ENCODE results near the gene GOLM1.
"Not testable (repeated sequence)": the region's sequence is repeated elsewhere in the genome, so short reads cannot be mapped to it uniquely, and the experiment has no call there.

Gene GOLM1

DNA sequence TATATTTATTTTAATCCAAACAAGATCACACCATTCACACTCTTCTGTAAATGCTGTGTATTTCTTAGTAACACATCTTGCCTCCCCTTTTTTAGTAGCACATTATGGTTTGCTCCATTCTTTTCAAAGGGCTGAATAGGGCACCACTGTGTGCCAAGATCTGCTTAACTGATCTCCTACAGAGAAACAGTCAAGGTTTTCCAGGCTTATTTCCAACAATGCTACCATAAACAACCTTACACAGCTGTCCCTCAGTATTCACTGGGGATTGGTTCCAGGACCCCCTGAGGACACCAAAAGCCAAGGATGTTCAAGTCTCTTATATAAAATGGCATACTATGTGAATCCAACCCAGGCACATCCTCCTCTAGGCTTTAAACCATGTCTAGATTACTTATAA lies 16.5 kb downstream of the GOLM1 start:
- no peak for DNase-seq (ENCODE audit: low spot score)

DNA sequence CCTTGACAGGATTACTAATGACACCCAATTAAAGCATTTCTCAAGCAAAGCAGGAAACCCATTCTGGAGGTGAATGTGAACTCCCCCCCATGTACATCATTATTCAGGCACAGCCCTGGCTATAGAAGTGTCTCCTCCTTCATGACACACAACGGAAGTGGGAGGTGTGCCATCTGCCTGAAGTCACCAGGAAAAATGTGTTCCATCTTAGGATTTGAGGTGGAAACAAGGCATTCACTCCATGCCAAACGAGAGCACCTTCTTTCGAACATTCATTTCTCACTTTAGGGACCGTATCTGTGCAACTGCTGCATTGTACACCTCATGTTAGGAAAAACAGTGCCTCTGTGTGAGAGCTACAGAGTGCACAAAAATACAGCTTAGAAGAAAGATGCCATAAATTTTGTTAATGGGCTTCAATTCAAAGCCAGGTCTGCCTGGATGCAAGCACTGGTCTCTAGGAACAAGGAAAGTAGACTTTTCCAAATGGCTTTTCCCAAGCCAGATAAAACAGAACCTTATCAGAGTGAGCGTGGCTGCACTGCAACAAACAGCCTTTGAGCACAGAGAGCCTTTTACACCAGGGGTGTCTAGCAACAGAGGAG lies 19.4 kb downstream of the GOLM1 start:
- no peak for DNase-seq (ENCODE audit: low spot score)

DNA sequence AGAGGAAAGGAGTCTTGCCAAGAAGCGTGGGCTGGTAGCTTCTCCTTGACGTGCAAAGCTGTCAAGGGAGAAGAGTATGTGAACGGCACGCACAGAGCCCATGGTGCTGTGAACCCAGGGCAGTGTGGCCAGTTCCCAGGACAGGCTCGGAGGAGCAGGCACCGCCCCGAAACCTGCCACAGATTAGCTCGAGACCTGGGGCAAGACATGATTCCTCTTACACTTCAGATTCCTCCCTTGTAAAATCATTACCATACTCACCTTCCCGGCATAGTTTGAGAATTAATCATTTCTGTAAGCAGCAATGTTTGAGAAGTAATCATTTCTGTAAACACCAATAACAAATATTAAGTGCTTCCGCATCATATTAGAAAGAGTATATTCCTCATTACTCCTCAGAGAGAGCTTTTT lies 19.9 kb downstream of the GOLM1 start:
- DNase-seq (ENCODE audit: low spot score), result no peak

DNA sequence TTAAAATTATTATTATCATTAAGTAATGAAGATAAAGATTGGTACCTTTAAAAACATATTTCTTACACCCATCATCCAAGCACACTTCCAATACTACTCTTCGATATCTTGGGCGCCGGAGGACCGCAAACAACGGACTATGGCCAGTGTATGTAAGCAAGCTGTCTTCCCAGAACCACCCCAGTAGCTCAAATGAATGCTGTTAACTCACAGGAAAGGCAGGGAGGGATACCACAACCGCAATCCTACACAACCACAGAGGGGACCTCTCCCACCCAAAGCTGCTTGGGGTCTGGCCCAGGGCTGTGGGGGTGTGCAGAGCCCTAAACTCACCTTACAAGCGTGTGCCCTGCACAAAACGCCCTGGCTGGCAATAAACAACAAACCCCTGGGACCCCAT lies 20.6 kb downstream of the GOLM1 start:
- DNase-seq (ENCODE audit: low spot score), result no peak

DNA sequence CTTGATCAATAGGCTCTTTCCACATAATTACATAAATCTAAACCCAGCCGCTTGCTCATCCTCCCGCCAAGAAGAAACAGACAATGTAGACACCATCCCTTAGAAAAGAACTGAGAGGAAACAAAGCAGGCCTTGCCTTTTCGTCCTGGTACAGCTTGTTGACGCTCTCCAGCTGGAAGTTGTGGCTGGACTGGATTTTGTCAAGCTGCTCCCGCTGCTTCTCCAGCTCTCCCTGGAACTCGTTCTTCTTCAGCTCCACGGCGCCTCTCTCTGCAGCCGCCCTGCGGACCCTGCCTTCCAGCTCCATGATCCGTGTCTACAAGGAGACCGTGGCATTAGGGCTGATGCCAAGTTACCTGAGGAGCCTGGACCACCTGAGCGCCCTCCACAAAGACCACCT lies 22.1 kb downstream of the GOLM1 start:
- DNase-seq (ENCODE audit: low spot score), result no peak

DNA sequence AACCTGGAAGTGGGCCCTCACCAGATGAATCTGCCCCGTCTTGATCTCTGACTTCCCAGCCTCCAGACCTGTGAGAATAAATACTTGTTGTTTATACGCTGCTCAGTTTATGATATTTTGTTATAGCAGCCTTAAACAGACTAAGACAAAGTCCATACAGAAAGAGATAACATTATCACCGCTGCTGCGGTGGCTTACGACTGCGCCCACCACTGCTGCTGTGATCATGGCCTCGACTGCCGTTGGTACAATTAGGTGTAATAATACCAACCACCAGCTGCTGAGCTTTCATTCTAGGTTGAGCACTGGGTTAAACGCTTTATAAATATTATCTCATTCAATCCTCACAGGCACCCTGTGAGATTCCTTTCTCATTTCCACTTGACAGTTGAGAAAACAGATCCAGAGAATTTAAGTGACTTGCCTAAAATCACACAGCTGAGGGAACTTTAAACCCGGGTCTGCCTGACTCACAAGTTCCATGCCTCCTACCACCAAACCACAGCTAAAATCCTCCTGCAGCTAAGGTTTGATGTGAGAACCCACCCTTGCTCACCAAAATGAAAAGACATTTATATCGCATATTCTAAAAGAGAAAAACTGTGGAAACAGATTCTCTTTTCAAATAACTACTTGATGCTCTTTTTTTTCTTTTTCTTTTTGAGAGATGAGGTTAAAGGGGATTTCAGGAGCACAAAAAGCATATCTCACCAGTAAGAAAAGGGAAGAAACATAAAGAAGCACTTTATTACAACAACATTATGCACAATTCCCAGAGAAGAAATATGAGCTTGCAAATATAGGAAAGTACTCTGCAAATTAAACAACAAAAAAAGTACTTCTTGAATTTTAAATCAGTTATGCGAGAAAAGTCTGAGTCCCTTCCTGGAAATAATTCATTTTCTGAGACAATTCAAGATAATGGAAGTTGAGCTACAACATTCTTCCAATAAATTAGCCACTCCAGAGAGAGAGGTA lies 23.9 kb downstream of the GOLM1 start:
- DNase-seq (ENCODE audit: low spot score), result no peak

DNA sequence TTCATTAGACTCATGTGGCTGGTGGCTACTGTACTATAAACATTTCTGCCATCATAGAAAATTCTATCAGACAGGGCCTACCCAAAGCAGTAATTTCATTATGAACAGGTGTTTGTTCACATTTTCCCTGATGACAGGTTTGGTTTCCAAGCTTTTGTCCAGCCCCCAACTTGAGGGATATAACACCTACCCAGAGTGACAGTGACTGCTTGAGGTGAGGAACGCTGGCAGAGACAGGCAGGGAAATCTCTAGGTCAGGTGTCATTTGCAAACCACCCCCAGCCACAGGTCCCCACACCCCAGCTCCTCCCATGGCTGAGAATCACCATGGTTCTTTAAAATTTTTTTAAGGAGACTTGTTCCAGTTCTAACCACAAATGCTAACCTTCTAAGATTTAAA lies 25.5 kb downstream of the GOLM1 start:
- DNase-seq (ENCODE audit: low spot score), result no peak

DNA sequence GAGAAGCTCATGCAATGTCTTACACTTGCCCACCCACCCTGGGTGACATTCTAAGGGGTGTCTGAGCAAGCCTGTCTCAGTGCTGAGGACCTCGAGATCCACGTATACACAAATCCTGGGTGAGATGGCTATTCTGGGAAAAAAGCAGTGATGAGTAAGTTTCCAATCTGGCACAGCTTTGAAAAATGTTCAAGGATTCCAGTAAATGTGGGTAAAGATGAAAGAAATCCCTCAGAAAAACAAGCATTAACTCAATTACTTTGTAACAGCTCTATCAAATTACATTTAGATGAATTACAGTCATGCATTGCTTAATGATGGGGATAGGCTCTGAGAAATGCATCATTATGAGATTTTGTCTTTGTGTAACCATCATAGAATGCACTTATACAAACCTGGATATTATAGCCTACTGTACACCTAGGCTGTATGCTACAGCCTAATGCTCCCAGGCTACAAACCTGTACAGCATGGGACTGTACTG lies 26.9 kb downstream of the GOLM1 start:
- DNase-seq (ENCODE audit: low spot score), result no peak

DNA sequence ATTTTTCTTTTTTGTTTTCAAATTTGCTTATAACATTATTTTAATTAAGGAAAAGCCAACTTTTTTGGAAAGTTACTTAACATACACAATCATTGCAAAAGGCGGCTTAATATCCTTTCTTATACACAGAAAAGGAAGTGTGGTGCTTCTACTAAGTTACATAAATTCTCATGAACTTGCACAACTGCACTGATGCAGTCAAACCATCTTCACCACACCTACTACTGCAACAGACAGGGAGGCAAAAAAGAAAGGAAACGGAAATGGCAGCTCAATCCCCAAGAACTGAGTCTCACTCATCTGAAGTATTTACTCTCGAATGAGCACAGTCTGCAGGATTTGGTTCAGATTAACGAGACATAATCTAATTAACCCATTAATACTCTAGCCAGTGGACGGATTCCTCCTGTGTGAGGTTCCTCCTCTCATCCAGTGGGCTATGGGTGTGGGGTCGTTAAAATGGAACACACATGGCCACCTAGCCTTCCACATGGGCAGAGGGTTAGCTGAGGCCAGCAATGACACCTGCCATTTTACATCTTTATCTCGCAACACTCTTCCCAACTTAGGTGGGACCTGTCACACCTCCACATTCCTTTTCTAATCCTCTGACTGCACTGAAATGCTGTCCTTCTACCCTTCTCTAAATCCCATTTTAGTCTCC lies 30.0 kb downstream of the GOLM1 start:
- DNase-seq (ENCODE audit: low spot score), result no peak

DNA sequence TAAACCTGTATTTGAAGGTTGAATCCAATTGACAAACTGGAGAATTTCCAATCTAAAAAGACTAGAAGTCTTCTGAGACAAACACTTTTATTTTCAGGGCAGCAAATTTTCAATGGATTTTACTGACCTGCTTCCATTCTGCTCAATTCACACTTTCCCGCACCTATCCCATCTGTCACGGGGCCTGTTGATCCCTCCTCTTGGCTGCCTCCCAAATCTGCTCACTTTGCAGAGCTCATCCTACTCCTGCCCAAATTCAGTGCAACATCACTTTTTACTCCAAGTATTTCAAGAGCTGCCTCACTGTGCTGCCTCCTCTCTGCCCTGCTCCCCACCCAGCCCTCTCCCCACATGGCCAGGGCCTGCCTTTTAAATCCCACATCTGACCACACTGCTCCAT lies 35.1 kb downstream of the GOLM1 start:
- DNase-seq (ENCODE audit: low spot score), result no peak

DNA sequence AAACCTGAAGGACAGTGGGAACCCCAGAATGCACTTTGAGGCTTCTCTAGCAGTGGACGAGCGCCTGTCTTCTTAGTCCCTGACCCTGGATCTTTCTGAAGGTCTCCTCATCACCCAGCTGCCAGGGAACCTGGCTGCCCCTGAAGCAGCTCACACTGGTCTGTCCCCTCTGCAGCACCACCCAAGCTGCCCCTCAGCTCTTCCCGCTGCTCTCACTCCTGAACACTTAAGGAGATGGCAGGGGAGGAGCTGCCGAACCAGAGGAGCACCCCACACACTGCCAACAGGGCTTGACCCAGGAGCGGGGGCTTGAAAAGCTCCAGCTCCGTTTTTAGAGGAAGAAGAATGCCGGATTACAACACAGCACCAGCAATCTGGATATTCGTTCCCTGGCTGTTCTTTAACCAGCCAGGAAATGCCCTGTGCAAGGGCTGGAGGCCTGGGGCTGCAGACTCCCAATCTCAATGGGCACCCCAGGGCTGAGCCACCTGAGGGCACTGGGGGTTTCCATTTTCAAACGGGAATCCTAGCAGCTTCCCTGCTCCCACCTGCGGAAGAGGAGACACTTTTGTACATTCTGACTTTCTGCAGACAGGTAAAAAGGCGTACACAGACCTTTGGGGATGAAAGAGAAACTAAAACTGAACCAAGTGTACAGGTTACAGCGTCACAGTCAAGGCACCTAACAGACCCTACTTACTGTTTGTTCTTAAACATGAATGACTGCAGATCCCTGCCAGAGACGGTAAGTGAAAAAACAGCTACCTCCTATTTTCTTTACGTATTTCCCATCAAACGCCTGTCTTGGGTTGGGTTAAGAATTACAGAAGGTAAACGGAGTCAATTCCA lies 36.3 kb downstream of the GOLM1 start:
- DNase-seq (ENCODE audit: low spot score), result no peak

DNA sequence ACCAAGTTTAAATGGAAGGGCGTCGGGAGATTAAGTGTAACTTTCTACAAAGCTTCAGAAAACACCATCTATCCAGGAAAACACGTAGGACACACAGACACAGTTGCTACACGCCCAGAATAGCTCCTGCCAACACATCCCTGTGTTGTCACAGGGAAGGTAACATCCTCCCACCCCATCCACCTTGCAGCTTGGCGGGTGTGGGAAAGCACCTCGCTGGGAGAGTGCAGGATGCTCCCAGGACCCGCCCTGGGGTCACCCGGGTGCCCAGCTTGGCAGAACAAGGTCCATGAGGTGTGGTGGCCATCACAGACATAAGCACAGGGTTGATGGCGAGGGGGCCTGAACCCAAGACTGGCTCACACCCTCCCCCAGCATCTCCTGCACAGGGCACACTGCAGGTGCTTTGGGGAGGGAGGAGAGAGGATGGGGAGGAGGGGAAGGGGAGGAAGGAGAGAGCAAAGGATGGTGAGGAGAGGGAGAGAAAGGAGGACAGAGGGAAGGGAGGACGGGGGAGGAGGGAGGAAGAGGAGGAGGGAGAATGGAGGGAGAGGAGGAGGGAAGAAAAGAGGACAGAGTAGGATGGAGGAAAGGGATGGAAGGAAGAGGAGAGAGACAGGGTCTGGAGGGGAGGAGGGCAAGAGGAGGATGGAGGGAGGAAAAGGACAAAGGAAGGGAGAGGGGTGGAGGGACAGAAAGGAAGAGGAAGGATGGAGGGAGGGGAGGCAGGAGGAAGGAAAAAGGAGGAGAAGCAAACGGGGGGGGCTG lies 37.2 kb downstream of the GOLM1 start:
- no peak for DNase-seq (ENCODE audit: low spot score)

DNA sequence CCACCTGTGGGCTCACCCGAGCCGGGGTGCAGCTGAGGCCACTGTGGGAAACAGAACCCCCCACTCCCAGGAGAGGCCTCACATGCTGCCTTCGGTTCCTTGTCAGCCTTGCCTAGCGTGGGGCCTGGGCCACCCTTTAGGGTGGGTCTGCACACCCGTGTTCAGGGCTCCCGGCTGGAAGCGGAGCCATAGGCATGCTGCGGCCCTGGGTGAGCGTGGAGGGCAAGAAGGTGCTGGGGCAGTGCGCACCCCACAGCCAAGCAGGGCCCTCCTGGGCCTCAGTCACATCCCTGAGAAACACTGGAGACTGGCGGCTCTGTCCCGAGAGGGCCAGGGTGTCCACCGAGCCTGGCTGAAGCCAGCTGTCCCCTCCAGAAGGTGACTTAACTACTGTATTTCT lies 41.9 kb downstream of the GOLM1 start:
- DNase-seq (ENCODE audit: low spot score), result no peak

DNA sequence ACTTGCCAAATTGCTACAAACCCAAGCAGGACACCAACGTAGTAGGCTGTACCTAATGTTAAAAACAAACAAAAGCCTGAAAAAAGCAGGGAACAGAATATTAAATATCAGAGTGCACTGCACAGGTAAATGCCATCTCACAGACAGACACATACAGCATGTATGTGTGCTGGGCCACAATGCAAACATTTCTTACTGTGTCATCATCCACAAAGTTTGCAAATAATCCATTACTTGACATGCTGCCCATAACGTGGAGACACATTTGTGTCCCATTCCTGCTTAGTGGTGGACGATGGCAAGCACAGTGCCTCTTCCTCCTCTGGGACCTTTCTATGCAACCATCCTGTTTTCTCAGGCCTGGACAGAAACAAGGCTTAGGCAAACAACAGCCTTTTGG lies 44.7 kb downstream of the GOLM1 start:
- no peak for DNase-seq (ENCODE audit: low spot score)

DNA sequence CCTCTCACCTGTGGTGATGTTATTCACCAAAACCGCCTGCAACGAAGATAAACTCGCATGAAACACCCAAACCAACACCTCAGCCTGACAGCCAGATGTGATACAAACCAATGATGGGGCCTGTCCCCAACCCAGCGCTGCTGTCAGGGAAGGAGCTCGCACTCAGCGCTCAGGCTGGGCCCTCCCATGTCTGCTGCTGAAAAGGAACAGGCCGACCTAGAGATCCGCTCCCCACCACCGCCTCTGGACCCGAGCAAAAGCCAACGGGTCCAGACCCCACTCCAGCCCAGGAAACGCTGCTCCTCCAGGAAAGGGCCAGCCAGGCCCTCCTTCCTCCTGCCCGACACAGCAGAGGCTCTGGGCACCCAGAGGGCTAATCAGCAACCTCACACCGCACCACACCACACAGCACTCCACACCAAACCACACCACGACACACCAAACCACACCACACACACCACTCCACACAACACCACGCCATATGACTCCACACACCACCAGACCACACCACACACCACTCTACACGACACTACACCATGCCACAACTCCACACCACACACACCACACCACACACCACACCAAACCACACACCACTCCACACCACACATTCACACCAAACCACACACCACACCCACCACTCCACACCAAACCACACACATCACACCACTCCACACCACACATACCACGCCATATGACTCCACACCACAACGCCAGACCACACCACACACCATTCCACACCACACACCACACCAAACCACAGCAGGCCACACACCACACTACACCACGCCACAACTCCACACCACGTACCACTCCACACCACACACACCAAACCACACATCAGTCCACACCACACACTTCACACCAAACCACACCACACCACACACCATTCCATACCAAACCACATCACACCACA lies 46.5 kb downstream of the GOLM1 start:
- no peak for DNase-seq (ENCODE audit: low spot score)

DNA sequence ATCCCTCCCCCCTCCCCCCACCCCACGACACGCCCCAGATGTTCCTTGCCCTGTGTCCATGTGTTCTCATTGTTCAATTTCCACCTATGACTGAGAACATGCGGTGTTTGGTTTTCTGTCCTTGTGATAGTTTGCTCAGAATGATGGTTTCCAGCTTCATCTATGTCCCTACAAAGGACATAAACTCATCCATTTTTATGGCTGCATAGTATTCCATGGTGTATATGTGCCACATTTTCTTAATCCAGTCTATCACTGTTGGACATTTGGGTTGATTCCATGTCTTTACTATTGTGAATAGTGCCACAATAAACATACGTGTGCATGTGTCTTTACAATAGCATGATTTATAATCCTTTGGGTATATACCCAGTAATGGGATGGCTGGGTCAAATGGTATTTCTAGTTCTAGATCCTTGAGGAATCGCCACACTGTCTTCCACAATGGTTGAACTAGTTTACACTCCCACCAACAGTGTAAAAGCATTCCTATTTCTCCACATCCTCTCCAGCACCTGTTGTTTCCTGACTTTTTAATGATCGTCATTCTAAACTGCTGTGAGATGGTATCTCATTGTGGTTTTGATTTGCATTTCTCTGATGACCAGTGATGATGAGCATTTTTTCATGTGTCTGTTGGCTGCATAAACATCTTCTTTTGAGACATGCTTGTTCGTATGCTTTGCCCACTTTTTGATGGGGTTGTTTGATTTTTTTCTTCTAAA lies 51.2 kb downstream of the GOLM1 start:
- not testable (repeated sequence) for DNase-seq (ENCODE audit: low spot score)

DNA sequence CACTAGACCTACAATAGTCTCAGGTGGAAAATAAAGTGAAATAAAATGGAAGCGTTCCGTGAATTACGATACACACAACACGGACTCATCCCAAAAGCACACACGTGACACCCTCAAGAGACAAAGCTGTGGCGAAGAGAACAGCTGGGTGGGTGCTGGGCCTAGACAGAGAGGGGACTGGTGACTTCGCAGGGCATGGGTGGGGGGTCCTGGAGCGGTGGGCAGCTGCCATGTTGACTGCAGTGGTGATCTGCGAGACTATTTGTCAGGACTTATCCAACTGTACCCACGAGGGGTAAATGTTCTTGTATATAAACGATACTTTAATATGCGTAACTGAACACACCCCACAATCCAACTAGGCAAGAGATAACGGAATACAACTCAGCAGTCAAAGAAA lies 52.0 kb downstream of the GOLM1 start:
- DNase-seq (ENCODE audit: low spot score), result no peak

DNA sequence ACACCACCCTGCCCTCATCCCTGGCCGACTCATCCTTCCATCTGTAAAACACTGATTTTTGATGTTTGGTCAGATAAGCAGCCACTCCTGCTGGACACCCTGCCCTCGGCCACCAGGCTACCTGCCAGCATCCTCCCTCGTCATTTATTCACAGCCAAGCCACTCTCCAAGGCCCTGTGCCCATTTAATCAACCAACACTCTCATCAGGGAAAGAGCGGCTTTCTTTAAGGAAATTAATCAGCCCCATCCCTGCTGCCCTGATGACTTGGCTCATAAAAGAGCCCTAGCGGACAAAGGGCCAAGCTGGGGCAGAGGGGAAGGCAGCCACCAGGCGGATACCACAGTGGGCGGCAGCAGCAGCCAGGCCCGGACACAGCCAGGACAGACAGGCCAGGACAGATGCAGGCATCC lies 52.4 kb downstream of the GOLM1 start:
- no peak for DNase-seq (ENCODE audit: low spot score)

DNA sequence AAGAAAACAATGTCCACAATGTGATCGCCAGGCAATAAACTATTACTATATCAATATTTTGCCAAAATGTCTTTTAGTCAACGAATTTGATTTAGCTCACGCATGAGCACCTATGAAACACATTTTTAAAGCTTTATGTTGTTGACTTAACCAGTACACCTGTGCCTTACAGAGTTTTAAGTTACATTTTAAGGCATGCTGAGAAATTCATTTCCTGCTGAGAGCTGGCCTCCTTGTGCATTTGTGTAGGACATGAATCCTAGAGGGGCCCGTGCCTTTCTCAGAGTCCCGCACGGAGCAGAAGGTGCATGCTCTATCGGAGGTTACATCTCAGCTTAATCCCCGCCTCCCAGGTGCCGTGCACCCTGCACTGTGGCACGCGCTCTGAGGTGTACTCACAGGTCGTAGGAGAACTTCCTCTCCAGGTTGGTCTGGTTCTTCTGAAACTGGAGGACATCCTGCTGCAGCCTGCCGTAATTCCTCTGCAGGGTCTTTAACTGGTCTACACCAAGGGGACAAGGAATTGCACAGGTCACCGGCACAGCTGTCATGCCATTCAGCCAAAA lies 53.2 kb downstream of the GOLM1 start:
- DNase-seq (ENCODE audit: low spot score), result no peak
